Activated CD8-positive, alpha-beta memory T cell treated with anti-CD3 and anti-CD28 coated beads for 4 hours (primary cell): Measurements from ENCODE around the gene TEX26.
"Not testable (repeated sequence)": the region's sequence is repeated elsewhere in the genome, so short reads cannot be mapped to it uniquely, and the experiment has no call there.

Experiments
- DNase-seq, 2 donors: peaks; one replicate each; pipeline ENCODE4 v3.0.0-alpha.2; 2020; ENCODE audit warnings: low read depth in 2 of 2

Gene TEX26

GRCh38 chr13:30918662-30919405 lies 13.6 kb upstream of the TEX26 start:
- DNase-seq: no peak

- no peak for DNase-seq
These were observed 12.1 kb upstream of the TEX26 start for GRCh38 chr13:30920162-30920909.

- DNase-seq: no peak
These were observed 9.0 kb upstream of the TEX26 start for GRCh38 chr13:30923418-30923817.

GRCh38 chr13:30924721-30925120 lies 7.7 kb upstream of the TEX26 start:
- DNase-seq: no peak

GRCh38 chr13:30925429-30925828 lies 7.0 kb upstream of the TEX26 start:
- no peak for DNase-seq

- DNase-seq: no peak
These were observed 5.7 kb upstream of the TEX26 start for GRCh38 chr13:30926781-30927180.

GRCh38 chr13:30927188-30927587 lies 5.3 kb upstream of the TEX26 start:
- not testable (repeated sequence) for DNase-seq

- DNase-seq: no peak
These were observed 4.9 kb upstream of the TEX26 start for GRCh38 chr13:30927595-30927994.

GRCh38 chr13:30928978-30929377 lies 3.5 kb upstream of the TEX26 start:
- DNase-seq: no peak

GRCh38 chr13:30933354-30933670 lies 856 bp downstream of the TEX26 start:
- no peak for DNase-seq

- DNase-seq: no peak
These were observed 1.9 kb downstream of the TEX26 start for GRCh38 chr13:30934381-30934780.

- DNase-seq: no peak
These were observed 2.3 kb downstream of the TEX26 start for GRCh38 chr13:30934803-30935202.

GRCh38 chr13:30936971-30937370 lies 4.5 kb downstream of the TEX26 start:
- DNase-seq: no peak

- no peak for DNase-seq
These were observed 11.4 kb downstream of the TEX26 start for GRCh38 chr13:30943881-30944280.

GRCh38 chr13:30957258-30957943 lies 24.9 kb downstream of the TEX26 start:
- DNase-seq: no peak

GRCh38 chr13:30959678-30960077 lies 27.2 kb downstream of the TEX26 start:
- DNase-seq: no peak

GRCh38 chr13:30963791-30964190 lies 31.3 kb downstream of the TEX26 start:
- DNase-seq: no peak

GRCh38 chr13:30965380-30965779 lies 32.9 kb downstream of the TEX26 start:
- no peak for DNase-seq

GRCh38 chr13:30966101-30966500 lies 33.6 kb downstream of the TEX26 start:
- no peak for DNase-seq

- DNase-seq: no peak
These were observed 36.4 kb downstream of the TEX26 start for GRCh38 chr13:30968846-30969245.

- DNase-seq: no peak
These were observed 39.1 kb downstream of the TEX26 start for GRCh38 chr13:30971575-30971974.

GRCh38 chr13:30972888-30973377 lies 40.5 kb downstream of the TEX26 start:
- no peak for DNase-seq

- no peak for DNase-seq
These were observed 41.9 kb downstream of the TEX26 start for GRCh38 chr13:30974350-30974749.
